Hepatocyte (in vitro differentiated cells): ENCODE results near the gene GOLT1A.

Source experiments
- EZH2 ChIP-seq: fragments of 200-600 bp; sonication (generic); IDR thresholded peaks from 2 replicates; pipeline ENCODE4 v1.6.1; 2016; ENCODE audit warnings: antibody characterized with exemption, mild to moderate bottlenecking, borderline replicate concordance
- TF ChIP-seq, protein P1 (sequence below): fragments of 200-600 bp; sonication (generic); IDR thresholded peaks from 2 replicates; pipeline ENCODE4 v1.5.1; 2016; ENCODE audit warnings: antibody characterized with exemption, mild to moderate bottlenecking; ENCODE audit not compliant: poor library complexity

DNA sequence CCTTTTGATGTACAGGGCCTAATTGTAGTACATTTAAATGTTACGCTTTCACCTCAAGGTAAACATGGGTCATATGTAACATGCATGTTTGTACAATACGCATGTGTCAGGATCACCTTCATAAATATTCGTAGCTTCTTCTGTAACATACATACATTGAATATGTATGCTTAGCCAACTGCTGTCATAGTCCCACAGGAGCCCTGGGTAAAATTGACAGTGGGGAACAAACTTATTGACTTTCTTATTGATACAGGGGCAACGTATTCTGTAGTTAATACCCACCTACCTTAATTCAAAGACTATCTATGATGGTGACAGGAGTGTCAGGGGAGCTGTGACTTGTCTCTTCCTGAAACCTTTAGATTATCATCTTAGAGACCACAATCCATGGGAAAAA is 43.9 kb downstream of the GOLT1A start:
- TF ChIP-seq, protein P1, sequence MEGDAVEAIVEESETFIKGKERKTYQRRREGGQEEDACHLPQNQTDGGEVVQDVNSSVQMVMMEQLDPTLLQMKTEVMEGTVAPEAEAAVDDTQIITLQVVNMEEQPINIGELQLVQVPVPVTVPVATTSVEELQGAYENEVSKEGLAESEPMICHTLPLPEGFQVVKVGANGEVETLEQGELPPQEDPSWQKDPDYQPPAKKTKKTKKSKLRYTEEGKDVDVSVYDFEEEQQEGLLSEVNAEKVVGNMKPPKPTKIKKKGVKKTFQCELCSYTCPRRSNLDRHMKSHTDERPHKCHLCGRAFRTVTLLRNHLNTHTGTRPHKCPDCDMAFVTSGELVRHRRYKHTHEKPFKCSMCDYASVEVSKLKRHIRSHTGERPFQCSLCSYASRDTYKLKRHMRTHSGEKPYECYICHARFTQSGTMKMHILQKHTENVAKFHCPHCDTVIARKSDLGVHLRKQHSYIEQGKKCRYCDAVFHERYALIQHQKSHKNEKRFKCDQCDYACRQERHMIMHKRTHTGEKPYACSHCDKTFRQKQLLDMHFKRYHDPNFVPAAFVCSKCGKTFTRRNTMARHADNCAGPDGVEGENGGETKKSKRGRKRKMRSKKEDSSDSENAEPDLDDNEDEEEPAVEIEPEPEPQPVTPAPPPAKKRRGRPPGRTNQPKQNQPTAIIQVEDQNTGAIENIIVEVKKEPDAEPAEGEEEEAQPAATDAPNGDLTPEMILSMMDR = no peak
- TF ChIP-seq EZH2 = no peak
